ENCODE measurements around the gene EIF1B.
A peak's percentile ranks its signal among the peaks of the same experiment; 100 is the strongest.
"Not testable (repeated sequence)": the region's sequence is repeated elsewhere in the genome, so short reads cannot be mapped to it uniquely, and the experiment has no call there.

The EIF1B gene

GRCh38 chr3:40309418-40309924 is at the start of gene EIF1B:
EIF1B (plus strand) TSS chr3:40309707; CDS start chr3:40309942, 235 bp downstream.
- DNase-seq (ENCODE audit: low spot score): peak; percentile 86

GRCh38 chr3:40262331-40262730 is 47.2 kb upstream of the EIF1B start:
- no peak for DNase-seq (ENCODE audit: low spot score)

GRCh38 chr3:40264451-40264850 is 45.1 kb upstream of the EIF1B start:
- no peak for DNase-seq (ENCODE audit: low spot score)

- no peak for DNase-seq (ENCODE audit: low spot score)
Observed at GRCh38 chr3:40265181-40265580, 44.3 kb upstream of the EIF1B start.

DNA sequence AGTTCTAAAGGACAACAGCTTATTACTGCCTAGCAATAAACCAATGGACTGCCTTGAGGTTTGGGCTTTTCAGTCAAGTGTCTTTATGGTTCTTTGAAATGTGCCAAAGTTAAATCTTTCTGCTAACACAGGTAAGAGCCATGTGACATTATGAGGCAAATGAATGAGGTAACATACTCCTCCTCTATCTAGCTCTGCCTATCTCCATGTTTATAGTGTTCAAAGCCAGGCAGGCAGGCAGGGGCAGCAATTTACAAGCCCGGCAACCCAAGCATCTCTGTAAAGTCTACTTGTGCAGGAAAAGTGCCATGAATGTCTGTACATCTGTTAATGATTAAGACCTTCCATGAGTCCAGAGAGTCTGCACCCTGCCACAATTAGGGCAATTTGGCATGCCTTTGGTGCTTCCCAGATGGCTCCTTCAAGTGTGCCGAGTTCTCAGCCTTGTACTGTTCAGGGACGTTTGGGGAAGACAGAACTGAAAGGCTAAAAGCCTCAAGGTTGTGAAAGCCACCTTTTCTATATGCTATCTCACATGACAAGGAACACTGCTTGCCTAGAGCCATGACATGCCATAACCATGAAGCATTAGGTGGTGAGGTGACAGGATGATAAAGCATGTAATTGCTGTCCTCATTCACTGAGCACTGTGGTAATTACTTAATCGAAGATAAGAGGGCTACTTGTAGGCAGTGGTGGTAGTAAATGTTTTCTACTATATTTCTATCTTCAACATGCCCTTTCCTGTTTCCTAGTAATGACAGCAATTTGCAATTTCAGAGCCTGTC is 41.4 kb upstream of the EIF1B start:
- DNase-seq (ENCODE audit: low spot score): no peak

GRCh38 chr3:40268802-40269524 is 40.5 kb upstream of the EIF1B start:
- no peak for DNase-seq (ENCODE audit: low spot score)

GRCh38 chr3:40278791-40279190 is 30.7 kb upstream of the EIF1B start:
- no peak for DNase-seq (ENCODE audit: low spot score)

- DNase-seq (ENCODE audit: low spot score): no peak
Observed at GRCh38 chr3:40281995-40282394, 27.5 kb upstream of the EIF1B start.

GRCh38 chr3:40283057-40283456 is 26.4 kb upstream of the EIF1B start:
- DNase-seq (ENCODE audit: low spot score): not testable (repeated sequence)

- no peak for DNase-seq (ENCODE audit: low spot score)
Observed at GRCh38 chr3:40287248-40287647, 22.3 kb upstream of the EIF1B start.

- no peak for DNase-seq (ENCODE audit: low spot score)
Observed at GRCh38 chr3:40290396-40290795, 19.1 kb upstream of the EIF1B start.

DNA sequence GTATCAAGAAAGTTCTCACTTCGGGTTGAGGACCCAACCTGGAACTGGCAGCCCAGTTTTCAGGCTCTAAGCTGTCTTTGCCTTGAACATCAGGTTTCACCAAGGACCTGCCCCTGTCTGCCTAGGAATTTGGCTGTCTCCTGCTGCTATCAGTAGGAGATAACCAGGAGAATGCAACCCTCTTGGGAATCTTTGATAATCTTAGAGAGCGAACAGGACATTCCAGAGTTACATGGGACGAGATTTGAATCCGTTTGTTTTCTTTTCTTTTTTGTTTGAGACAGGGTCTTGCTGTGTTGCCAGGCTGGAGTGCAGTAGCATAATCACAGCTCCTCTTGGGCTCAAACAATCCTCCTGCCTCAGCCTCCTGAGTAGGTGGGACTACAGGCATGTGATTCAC is 18.0 kb upstream of the EIF1B start:
- no peak for DNase-seq (ENCODE audit: low spot score)

GRCh38 chr3:40292637-40293349 is 16.7 kb upstream of the EIF1B start:
- DNase-seq (ENCODE audit: low spot score): no peak

- no peak for DNase-seq (ENCODE audit: low spot score)
Observed at GRCh38 chr3:40294434-40294833, 15.1 kb upstream of the EIF1B start.

DNA sequence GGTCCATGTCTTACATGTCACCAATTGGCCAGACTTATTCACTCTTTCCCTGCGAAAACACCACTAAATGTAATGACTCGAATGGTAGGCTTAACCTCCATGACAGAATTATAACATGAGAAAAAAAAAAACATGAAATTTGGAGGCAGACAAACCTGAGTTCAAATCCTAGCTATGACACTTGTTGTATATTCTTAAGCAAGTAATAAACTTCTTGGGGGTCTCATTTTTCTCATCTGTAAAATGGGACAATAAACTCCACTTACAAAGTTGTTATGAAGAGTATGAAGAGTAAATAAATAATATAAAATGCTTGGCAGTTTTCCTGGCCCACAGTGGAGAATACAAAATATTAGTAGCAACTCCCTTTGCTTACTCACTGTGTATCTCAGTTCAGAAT is 11.4 kb upstream of the EIF1B start:
- no peak for DNase-seq (ENCODE audit: low spot score)

DNA sequence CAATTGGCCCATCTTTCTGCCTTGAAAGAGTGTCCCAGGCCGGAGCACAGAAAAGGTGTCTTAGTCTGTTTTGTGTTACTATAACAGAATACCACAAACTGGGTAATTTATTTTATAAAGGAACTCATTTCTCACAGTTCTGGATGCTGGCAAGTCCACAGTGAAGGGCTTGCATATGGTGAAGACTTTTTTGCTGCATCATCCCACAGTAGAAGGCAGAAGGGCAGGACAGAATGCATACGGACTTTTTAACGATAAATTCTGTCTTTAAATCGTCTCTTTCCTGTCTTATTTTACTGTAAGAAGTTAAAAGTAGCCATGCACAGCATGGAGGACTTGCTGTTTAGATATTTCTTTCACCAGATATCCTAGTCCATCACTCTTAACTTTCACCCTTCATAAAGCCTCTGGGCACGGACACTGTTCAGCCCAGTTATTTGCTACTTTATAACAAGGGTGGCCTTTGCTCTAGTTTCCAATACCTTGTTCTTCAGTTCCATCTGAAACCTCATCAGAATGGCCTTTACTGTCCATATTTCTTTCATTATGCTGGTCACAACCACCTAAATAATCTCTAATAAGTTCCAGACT is 10.3 kb upstream of the EIF1B start:
- no peak for DNase-seq (ENCODE audit: low spot score)

GRCh38 chr3:40299721-40300335 is 9.7 kb upstream of the EIF1B start:
- no peak for DNase-seq (ENCODE audit: low spot score)

DNA sequence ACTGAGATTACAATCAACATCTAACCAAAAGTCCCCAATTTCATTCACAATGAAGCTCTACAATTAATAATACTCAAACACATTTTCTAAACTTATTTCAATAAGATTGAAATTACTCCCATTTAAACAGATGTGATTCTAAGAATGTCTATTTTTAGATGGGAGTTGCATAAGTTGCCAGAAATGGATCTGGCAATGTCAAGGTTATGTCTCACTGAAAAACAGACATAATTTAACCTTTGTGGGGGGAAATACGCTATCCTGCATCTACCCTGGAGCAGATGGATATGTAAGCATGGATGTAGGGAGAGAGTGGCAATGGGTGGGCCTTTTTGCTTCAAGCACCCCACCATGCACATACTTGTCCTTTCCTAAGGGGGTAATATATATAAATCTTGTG is 6.7 kb upstream of the EIF1B start:
- DNase-seq (ENCODE audit: low spot score): no peak

DNA sequence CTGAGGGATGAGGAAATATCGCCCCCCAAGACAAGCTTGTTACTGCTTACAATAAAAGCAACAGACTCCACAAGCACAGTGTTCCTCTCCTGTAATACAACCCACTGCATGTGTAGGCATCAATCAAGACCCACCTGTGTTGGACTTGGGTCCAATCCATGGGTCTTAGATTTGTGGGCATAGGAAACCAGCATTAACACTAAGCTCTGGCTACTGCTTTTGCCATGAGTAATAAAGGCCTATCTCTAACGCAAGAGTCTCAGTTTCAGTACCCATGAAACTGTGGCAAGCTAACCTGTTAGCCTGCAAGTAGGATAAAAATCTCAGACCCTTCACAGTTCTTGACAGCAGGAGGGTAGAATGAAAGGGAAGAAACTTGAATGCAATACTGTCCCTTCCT is 5.2 kb upstream of the EIF1B start:
- DNase-seq (ENCODE audit: low spot score): no peak

- no peak for DNase-seq (ENCODE audit: low spot score)
Observed at GRCh38 chr3:40306336-40306735, 3.2 kb upstream of the EIF1B start.

GRCh38 chr3:40307176-40307575 is 2.3 kb upstream of the EIF1B start:
- DNase-seq (ENCODE audit: low spot score): no peak

Data from HuH-7 (cell line).